ENCODE results near the gene PPP1R10.

GRCh38 chr6:30640481-30640880 lies 23.4 kb upstream of the PPP1R10 start:
- TF ChIP-seq CTCF (IDR thresholded peaks at IDR 0.05; ENCODE audit: insufficient read depth, low read length, poor library complexity, severe bottlenecking) = no peak
- TF ChIP-seq EZH2phosphoT487 (conservative IDR thresholded peaks at IDR 0.05; ENCODE audit: low read length) = no peak
